ENCODE data around the gene PPP2R2C. TPM values are rescaled to one million over a fixed set of nuclear protein-coding genes. Genes with fewer than 3 reads are reported as not detected.

The PPP2R2C gene
- polyA plus RNA-seq, 1 of the 3 experiments (the other 2 are of a cell fraction): 0.21 TPM

DNA sequence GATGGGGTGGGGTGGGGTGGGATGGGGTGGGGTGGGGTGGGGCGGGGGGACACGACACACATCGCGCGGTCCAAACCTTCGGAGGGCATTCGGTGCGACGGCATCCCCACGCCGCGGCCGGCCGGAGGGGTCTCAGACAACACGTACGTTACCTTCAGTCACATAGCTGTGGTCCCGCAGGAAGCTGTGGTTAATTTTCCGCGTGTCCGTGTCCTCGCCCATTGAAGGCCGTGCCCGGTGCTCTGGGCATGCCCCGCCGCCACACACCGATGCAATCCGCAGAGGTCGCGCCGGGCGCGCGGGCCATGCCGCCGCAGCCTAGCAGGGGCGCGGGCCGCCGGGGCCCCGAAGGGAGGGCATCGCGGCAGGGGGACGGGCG lies 417 bp downstream of the PPP2R2C start:
- H3K9me3 ChIP-seq: no peaks in the 10 kb centered on the region
- no peaks in the 10 kb centered on the region for H3K79me2 ChIP-seq (ENCODE audit: insufficient read depth)
- H3K4me1 ChIP-seq (ENCODE audit: control insufficient read depth in 1 of 2, insufficient read depth in 2 of 2, low read depth in 1 of 2, low read length in 1 of 2): peaks cover 0 to 7% of the 10 kb centered on the region in 2 experiments; a peak in 1 of 4 replicates
- no peak overlapping the region for H2AFZ ChIP-seq (ENCODE audit: low read depth)
- H3F3A ChIP-seq (replicated peaks; ENCODE audit: insufficient read depth): no peaks in the 10 kb centered on the region
- H4K20me1 ChIP-seq (ENCODE audit: insufficient read depth): no peaks in the 10 kb centered on the region
- no peak for DNase-seq
- 2% methylated on average over 11 of the region's 44 CpGs for WGBS (ENCODE audit: low lambda C conversion rate)
- TF ChIP-seq TCF12 (IDR thresholded peaks at IDR 0.05) (no peak), FOXJ3 (CRISPR knock-in tag; IDR thresholded peaks at IDR 0.05) (no peak), RFX5 (IDR thresholded peaks at IDR 0.05; ENCODE audit: low read length) (no peak), CHD2 (IDR thresholded peaks at IDR 0.05; ENCODE audit: low read length, partially characterized antibody) (no peak), TEAD4 (IDR thresholded peaks at IDR 0.05; ENCODE audit: borderline replicate concordance, insufficient read depth) (no peak), ZBTB33 (IDR thresholded peaks at IDR 0.05; ENCODE audit: borderline replicate concordance, low read depth) (no peak), YY1 (IDR thresholded peaks at IDR 0.05; ENCODE audit: low read depth) (no peak), USF1 (IDR thresholded peaks at IDR 0.05; ENCODE audit: borderline replicate concordance, low read depth) (no peak), RXRA (IDR thresholded peaks at IDR 0.05; ENCODE audit: borderline replicate concordance, low read depth) (no peak), FOXM1 (IDR thresholded peaks at IDR 0.05; ENCODE audit: low read depth) (no peak), ELF1 (IDR thresholded peaks at IDR 0.05) (no peak), MXI1 (IDR thresholded peaks at IDR 0.05; ENCODE audit: low read depth, low read length) (no peak), EZH2phosphoT487 (IDR thresholded peaks at IDR 0.05; ENCODE audit: borderline replicate concordance, low read depth) (no peak), PBX3 (IDR thresholded peaks at IDR 0.05) (no peak), GABPA (IDR thresholded peaks at IDR 0.05; ENCODE audit: low read depth) (no peak), REST (IDR thresholded peaks at IDR 0.05; ENCODE audit: low read depth, low read length) (no peak), RAD21 (IDR thresholded peaks at IDR 0.05; ENCODE audit: low read length) (no peak), RCOR1 (IDR thresholded peaks at IDR 0.05; ENCODE audit: low read length) (no peak)
- TF ChIP-seq, protein P1, sequence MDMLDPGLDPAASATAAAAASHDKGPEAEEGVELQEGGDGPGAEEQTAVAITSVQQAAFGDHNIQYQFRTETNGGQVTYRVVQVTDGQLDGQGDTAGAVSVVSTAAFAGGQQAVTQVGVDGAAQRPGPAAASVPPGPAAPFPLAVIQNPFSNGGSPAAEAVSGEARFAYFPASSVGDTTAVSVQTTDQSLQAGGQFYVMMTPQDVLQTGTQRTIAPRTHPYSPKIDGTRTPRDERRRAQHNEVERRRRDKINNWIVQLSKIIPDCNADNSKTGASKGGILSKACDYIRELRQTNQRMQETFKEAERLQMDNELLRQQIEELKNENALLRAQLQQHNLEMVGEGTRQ (IDR thresholded peaks at IDR 0.05; ENCODE audit: borderline replicate concordance, low read depth, low read length): no peak
- TF ChIP-seq, protein P2, sequence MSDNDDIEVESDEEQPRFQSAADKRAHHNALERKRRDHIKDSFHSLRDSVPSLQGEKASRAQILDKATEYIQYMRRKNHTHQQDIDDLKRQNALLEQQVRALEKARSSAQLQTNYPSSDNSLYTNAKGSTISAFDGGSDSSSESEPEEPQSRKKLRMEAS (IDR thresholded peaks at IDR 0.05; ENCODE audit: low read depth): no peak
- no peak overlapping the region for H3K9ac ChIP-seq
- peaks cover 13% of the 10 kb centered on the region for H3K27me3 ChIP-seq (ENCODE audit: insufficient read depth)
- H3K36me3 ChIP-seq (replicated peaks in 1 of 2; ENCODE audit: control insufficient read depth in 1 of 2, insufficient read depth in 2 of 2, low read length in 1 of 2): no peaks in the 10 kb centered on the region
- H3K9me2 ChIP-seq: no peaks in the 10 kb centered on the region
- POLR2A ChIA-PET: no interaction called here
- CTCF ChIA-PET: interaction anchor here (1.0 to 1.3 kb wide), 2 partner anchors 21 to 75 kb away, joined by 3 to 4 read pairs; no protein-coding TSS in a partner anchor
- no peak overlapping the region for H3K4me2 ChIP-seq
- H3K27ac ChIP-seq (ENCODE audit: low read depth in 2 of 2, low read length in 1 of 2): no peak overlapping the region
- H3K4me3 ChIP-seq (ENCODE audit: low read depth in 2 of 2, low read length in 1 of 2): peak overlapping the region in 1 of 2 experiments; percentile 36; a peak in 1 of 4 replicates

All from SK-N-SH (cell line).